Endothelial cell of umbilical vein (primary cell): ENCODE data around the gene EML1. TPM values are rescaled to one million over a fixed set of nuclear protein-coding genes. Genes with fewer than 3 reads are reported as not detected.

Experiments used
- BruUV-seq: library from RNA; stranded (reverse); fragments of 400-500 nt; replicated peaks from 2 replicates; lab custom pipeline; 2021; lab: Mats Ljungman, UMichigan
- CTCF ChIA-PET: fragments of 300-600, 350-600 bp; sonication (Branson Sonifier 250); formaldehyde crosslinking; loops from one replicate; lab custom pipeline; 2021; ENCODE audit warnings: antibody characterized with exemption, inconsistent platforms; lab: Charles Lee
- POLR2A ChIA-PET: fragments of 300-600, 350-600 bp; sonication (Branson Sonifier 250); formaldehyde crosslinking; loops from one replicate; lab custom pipeline; 2021; ENCODE audit warnings: antibody characterized with exemption, inconsistent platforms; lab: Charles Lee
- DNase-seq: peaks from one replicate; pipeline ENCODE4 v3.0.0-alpha.2; 2011; ENCODE audit warnings: low read depth, low spot score
- FAIRE-seq: peaks from 2 replicates; lab custom pipeline; 2011; peaks lifted over from hg19 to GRCh38; lab: Jason Lieb, UNC
- H2AFZ ChIP-seq: 2 replicates; pipeline ENCODE4 v1.6.0; 2012; ENCODE audit warnings: low read depth, low read length, control low read depth, inconsistent platforms
- H3K27ac ChIP-seq: 2 replicates; pipeline ENCODE4 v1.5.1; 2011; ENCODE audit warnings: low read depth, mild to moderate bottlenecking, control low read depth, low read length, moderate library complexity; ENCODE audit not compliant: insufficient read depth
- H3K27me3 ChIP-seq, 2 experiments: 2 replicates each; pipeline versions ENCODE4 v1.6.0 to v1.6.1; 2011; ENCODE audit warnings: low read length in 2 of 2, mixed read lengths in 1 of 2; ENCODE audit not compliant: control insufficient read depth in 2 of 2, insufficient read depth in 2 of 2
- H3K36me3 ChIP-seq, 2 experiments: 2 replicates in 1 of 2; 3 replicates in 1 of 2; pipeline ENCODE4 v1.5.1; 2011; ENCODE audit warnings: low read length in 2 of 2, mild to moderate bottlenecking in 1 of 2, moderate library complexity in 1 of 2; ENCODE audit not compliant: control insufficient read depth in 2 of 2, insufficient read depth in 2 of 2; ENCODE audit errors: extremely low read depth in 1 of 2
- H3K4me1 ChIP-seq: 3 replicates; pipeline ENCODE4 v1.5.1; 2011; ENCODE audit warnings: mild to moderate bottlenecking, low read length; ENCODE audit not compliant: control insufficient read depth, insufficient read depth; ENCODE audit errors: extremely low read depth
- H3K4me2 ChIP-seq: 2 replicates; pipeline ENCODE4 v1.6.1; 2011; ENCODE audit warnings: low read length, control low read depth, mixed read lengths; ENCODE audit not compliant: insufficient read depth
- H3K4me3 ChIP-seq, 3 experiments: fragments of 200-600 bp in 1 of 3; sonication (generic), shearing (Covaris generic) in 1 of 3; replicated peaks in 1 of 3; 2 replicates each; pipeline ENCODE4 v1.5.1; 2011 to 2016; ENCODE audit warnings: control low read depth in 3 of 3, low read length in 3 of 3, mild to moderate bottlenecking in 2 of 3, inconsistent platforms in 1 of 3, low read depth in 1 of 3, moderate library complexity in 1 of 3; ENCODE audit not compliant: insufficient read depth in 1 of 3
- H3K79me2 ChIP-seq: 2 replicates; pipeline ENCODE4 v1.6.0; 2012; ENCODE audit warnings: low read length, inconsistent platforms; ENCODE audit not compliant: control insufficient read depth, insufficient read depth
- H3K9ac ChIP-seq: replicated peaks from 2 replicates; pipeline ENCODE3; 2011; ENCODE audit warnings: low read length, control low read depth; ENCODE audit not compliant: insufficient read depth; ENCODE audit errors: extremely low read depth
- H3K9me1 ChIP-seq: replicated peaks from 3 replicates; pipeline ENCODE4 v1.6.0; 2011; ENCODE audit warnings: mild to moderate bottlenecking, low read length; ENCODE audit not compliant: control insufficient read depth, insufficient read depth; ENCODE audit errors: extremely low read depth
- H3K9me3 ChIP-seq: replicated peaks from 2 replicates; pipeline ENCODE4 v1.5.1; 2012; ENCODE audit warnings: low read length, inconsistent platforms; ENCODE audit not compliant: control insufficient read depth, insufficient read depth
- H4K20me1 ChIP-seq: replicated peaks from 2 replicates; pipeline ENCODE3; 2011; ENCODE audit warnings: mild to moderate bottlenecking, low read length; ENCODE audit not compliant: control insufficient read depth, insufficient read depth; ENCODE audit errors: extremely low read depth
- EZH2 ChIP-seq: IDR thresholded peaks from 2 replicates; pipeline ENCODE4 v1.6.1; 2012; ENCODE audit warnings: borderline replicate concordance, low read depth, mild to moderate bottlenecking, moderate library complexity, low read length, inconsistent platforms; ENCODE audit not compliant: severe bottlenecking
- FOS ChIP-seq: IDR thresholded peaks from 2 replicates; pipeline ENCODE4 v1.6.1; 2011; ENCODE audit warnings: mild to moderate bottlenecking, low read length, moderate library complexity, borderline replicate concordance; ENCODE audit not compliant: insufficient read depth
- GATA2 ChIP-seq: IDR thresholded peaks from 2 replicates; pipeline ENCODE4 v1.7.0; 2011; ENCODE audit warnings: low read depth, mild to moderate bottlenecking, moderate library complexity, mixed read lengths, low read length; ENCODE audit not compliant: insufficient read length, insufficient read depth
- JUN ChIP-seq: IDR thresholded peaks from 2 replicates; pipeline ENCODE4 v1.6.1; 2011; ENCODE audit warnings: borderline replicate concordance, low read depth; ENCODE audit not compliant: insufficient read length, insufficient read depth
- MYC ChIP-seq: IDR thresholded peaks from one replicate; pipeline ENCODE4 v1.6.1; 2011; ENCODE audit warnings: mild to moderate bottlenecking, low read depth, low read length
- POLR2A ChIP-seq: IDR thresholded peaks from 2 replicates; pipeline ENCODE4 v1.6.1; 2012; ENCODE audit warnings: low read depth, mild to moderate bottlenecking, control low read depth, low read length
- POLR2AphosphoS5 ChIP-seq: IDR thresholded peaks from 2 replicates; pipeline ENCODE4 v1.6.1; 2012; ENCODE audit warnings: low read depth, mild to moderate bottlenecking, control low read depth, low read length, moderate library complexity; ENCODE audit not compliant: insufficient read depth
- dilution Hi-C: fragments of 300-500 bp; cut with MboI; formaldehyde crosslinking; loops from one replicate; pipeline ENCODE4 v1.15.0; 2019; ENCODE audit warnings: low sequenced_read_pairs; ENCODE audit not compliant: extremely low pct_ligation_motif_present
- intact Hi-C: fragments of 100-400 bp; cut with micrococcal nuclease; formaldehyde crosslinking; loops from one replicate; pipeline ENCODE4 v1.10.0; 2022
- polyA plus RNA-seq, 4 experiments: library from polyadenylated mRNA; depleted of rRNA in 3 of 4; stranded (reverse) in 3 of 4; unstranded in 1 of 4; fragments of >200 nt; gene quantifications; 2 replicates each; pipeline versions ENCODE4 v1.2.1 to v1.2.3, GENCODE V29; 2011 to 2012; ENCODE audit warnings: missing spikeins in 1 of 4
- total RNA-seq: library from RNA; stranded (reverse); gene quantifications from 2 replicates; pipeline ENCODE4 v1.2.3, GENCODE V29; 2021
- TF ChIP-seq, protein P1 (sequence below): IDR thresholded peaks from 2 replicates; pipeline ENCODE4 v1.6.1; 2011; ENCODE audit not compliant: insufficient read depth, insufficient read length
- TF ChIP-seq, protein P2 (sequence below), 2 donors: IDR thresholded peaks; 1 replicate in 1 of 2; 2 replicates in 1 of 2; pipeline ENCODE4 v1.5.1; 2011; ENCODE audit warnings: low read length in 2 of 2, mild to moderate bottlenecking in 2 of 2, moderate library complexity in 2 of 2, control low read depth in 1 of 2, inconsistent platforms in 1 of 2, low read depth in 1 of 2; ENCODE audit not compliant: insufficient read depth in 1 of 2; ENCODE audit errors: extremely low read depth in 1 of 2

Gene EML1
- total and polyA plus RNA-seq, 2 donors (not counting 3 experiments of a cell fraction or from before 2014, with no cell fraction given): 22.9 to 33.0 TPM

DNA sequence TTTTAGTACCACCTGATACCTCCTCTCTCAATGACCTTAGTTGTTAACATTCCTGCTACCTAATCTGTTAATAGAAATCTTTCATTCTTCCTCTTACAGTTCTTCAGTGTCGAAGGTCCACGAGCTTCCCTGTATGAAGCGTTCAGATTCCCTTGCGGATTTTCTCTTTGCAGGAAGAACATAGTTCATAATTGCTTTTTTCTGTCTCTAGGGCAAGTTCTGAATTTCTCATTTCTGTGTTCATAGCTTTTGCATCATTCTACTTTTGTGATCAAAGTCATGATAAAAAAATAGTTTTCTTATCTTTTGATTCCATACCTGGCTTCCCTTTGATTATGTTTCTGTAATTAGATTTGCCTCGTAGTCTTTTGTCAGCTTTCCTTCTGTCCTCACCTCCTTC is 94.9 kb downstream of the EML1 start:
- H3K4me2 ChIP-seq: no peak overlapping the region
- no peak for DNase-seq
- ChIA-PET CTCF (interaction anchor here (2.1 to 3.7 kb wide), 3 partner anchors 11 to 206 kb away, joined by 5 to 34 read pairs (median 11); no protein-coding TSS in a partner anchor), POLR2A (no interaction called here)
- no peak overlapping the region for H2AFZ ChIP-seq
- TF ChIP-seq FOS (no peak), MYC (no peak), EZH2 (no peak), POLR2A (no peak)
- H3K9me1 ChIP-seq: no peaks in the 10 kb centered on the region
- no TSS peak for BruUV-seq
- H4K20me1 ChIP-seq: no peaks in the 10 kb centered on the region
- dilution Hi-C loops: no loop called here
- H3K36me3 ChIP-seq: peaks cover 0 to 3% of the 10 kb centered on the region in 2 experiments
- intact Hi-C loops: loop anchor here (5.0 kb wide), 1 partner anchor 96 kb away; the partner anchor contains the start of gene EML1
- H3K27me3 ChIP-seq: no peaks in the 10 kb centered on the region
- H3K9ac ChIP-seq: no peak overlapping the region
- no peak overlapping the region for H3K27ac ChIP-seq
- no peaks in the 10 kb centered on the region for H3K79me2 ChIP-seq
- FAIRE-seq: no peak
- H3K4me3 ChIP-seq: no peak overlapping the region
- H3K9me3 ChIP-seq: no peaks in the 10 kb centered on the region
- H3K4me1 ChIP-seq: no peaks in the 10 kb centered on the region

DNA sequence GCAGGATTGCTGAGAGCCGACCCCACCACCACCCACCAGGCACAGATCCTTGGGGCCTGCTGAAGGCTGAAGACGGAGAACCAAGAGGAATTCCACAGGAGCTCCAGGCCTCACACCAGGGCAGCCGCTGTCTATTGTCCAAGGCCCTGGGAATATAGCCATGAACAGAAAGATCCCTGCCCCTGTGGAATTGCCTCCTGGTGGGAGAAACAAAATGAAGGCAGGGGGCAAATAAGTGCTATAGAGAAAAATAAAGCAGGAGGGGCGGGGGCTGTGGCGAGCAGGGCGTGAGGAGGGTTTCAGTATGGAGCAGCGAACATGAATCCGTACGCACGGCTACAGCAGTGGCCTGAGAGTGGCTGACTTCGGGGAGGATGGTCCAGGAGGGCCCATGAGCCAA is 96.1 kb downstream of the EML1 start:
- Histone ChIP-seq H4K20me1 (no peaks in the 10 kb centered on the region), H3K79me2 (no peaks in the 10 kb centered on the region), H3K9ac (no peak overlapping the region), H3K27ac (no peak overlapping the region), H2AFZ (no peak overlapping the region), H3K27me3 (no peaks in the 10 kb centered on the region), H3K36me3 (peaks cover 0 to 3% of the 10 kb centered on the region in 2 experiments), H3K4me3 (no peak overlapping the region), H3K9me3 (no peaks in the 10 kb centered on the region), H3K9me1 (no peaks in the 10 kb centered on the region), H3K4me1 (no peaks in the 10 kb centered on the region), H3K4me2 (no peak overlapping the region)
- intact Hi-C loops (loop anchor here (5.0 kb wide), 1 partner anchor 97 kb away; the partner anchor contains the start of gene EML1), dilution Hi-C loops (no loop called here)
- DNase-seq (no peak), FAIRE-seq (no peak)
- POLR2A ChIA-PET: no interaction called here
- CTCF ChIA-PET: interaction anchor here (1.0 kb wide), 1 partner anchor 10 kb away, joined by 6 read pairs; no protein-coding TSS in a partner anchor
- no TSS peak for BruUV-seq
- TF ChIP-seq JUN: no peak
- TF ChIP-seq GATA2: no peak
- TF ChIP-seq, protein P1, sequence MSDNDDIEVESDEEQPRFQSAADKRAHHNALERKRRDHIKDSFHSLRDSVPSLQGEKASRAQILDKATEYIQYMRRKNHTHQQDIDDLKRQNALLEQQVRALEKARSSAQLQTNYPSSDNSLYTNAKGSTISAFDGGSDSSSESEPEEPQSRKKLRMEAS: no peak
- TF ChIP-seq, protein P2, sequence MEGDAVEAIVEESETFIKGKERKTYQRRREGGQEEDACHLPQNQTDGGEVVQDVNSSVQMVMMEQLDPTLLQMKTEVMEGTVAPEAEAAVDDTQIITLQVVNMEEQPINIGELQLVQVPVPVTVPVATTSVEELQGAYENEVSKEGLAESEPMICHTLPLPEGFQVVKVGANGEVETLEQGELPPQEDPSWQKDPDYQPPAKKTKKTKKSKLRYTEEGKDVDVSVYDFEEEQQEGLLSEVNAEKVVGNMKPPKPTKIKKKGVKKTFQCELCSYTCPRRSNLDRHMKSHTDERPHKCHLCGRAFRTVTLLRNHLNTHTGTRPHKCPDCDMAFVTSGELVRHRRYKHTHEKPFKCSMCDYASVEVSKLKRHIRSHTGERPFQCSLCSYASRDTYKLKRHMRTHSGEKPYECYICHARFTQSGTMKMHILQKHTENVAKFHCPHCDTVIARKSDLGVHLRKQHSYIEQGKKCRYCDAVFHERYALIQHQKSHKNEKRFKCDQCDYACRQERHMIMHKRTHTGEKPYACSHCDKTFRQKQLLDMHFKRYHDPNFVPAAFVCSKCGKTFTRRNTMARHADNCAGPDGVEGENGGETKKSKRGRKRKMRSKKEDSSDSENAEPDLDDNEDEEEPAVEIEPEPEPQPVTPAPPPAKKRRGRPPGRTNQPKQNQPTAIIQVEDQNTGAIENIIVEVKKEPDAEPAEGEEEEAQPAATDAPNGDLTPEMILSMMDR (IDR thresholded peaks at IDR 0.05; ENCODE audit: extremely low read depth in 1 of 2, insufficient read depth in 1 of 2, low read depth in 1 of 2, low read length in 2 of 2): no peak
- TF ChIP-seq EZH2: no peak
- TF ChIP-seq POLR2A: no peak
- TF ChIP-seq POLR2AphosphoS5: no peak
- TF ChIP-seq FOS: no peak
- TF ChIP-seq MYC: no peak
